ENCODE measurements around the gene ASMTL. TPM values are rescaled to one million over a fixed set of nuclear protein-coding genes. Genes with fewer than 3 reads are reported as not detected.

ASMTL gene
- polyA plus RNA-seq, 1 experiment: 18.9 TPM

DNA sequence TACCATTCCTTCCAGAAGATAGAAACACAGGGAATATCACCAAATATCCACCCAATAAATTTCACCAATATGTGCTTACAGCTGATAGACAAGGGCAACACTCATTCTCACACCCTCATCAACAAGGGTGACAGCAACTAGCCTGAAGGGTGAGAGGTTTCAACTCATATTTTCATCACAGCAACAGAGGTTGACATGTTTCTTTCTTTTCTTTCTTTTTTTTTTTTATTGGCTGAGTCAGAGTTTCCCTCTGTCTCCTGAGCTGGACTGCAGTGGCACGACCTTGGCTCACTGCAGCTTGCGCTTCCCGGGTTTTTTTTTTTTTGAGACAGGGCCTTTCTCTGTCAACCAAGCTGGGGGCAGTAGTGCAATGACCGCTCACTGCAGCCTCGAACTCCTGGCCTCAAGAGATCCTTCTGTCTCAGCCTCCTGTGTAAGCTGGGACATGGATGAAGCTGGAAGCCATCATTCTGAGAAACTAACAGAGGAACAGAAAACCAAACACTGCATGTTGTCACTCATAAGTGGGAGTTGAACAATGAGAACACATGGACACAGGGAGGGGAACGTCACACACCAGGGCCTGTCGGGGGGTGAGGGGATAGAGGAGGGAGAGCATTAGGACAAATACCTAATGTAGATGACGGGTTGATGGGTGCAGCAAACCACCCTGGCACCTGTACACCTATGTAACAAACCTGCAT, 27.5 kb upstream of the ASMTL start:
- H3K27me3 ChIP-seq (ENCODE audit: control insufficient read depth, insufficient read depth, low read length): no peaks in the 10 kb centered on the region
- H3K27ac ChIP-seq (ENCODE audit: low read depth, low read length): no peak overlapping the region
- peaks cover 16% of the 10 kb centered on the region for H3K9me3 ChIP-seq (ENCODE audit: control insufficient read depth, insufficient read depth, low read length)
- no peak overlapping the region for H3K4me3 ChIP-seq (ENCODE audit: low read depth, low read length)
- ChIA-PET CTCF (no interaction called here), POLR2A (no interaction called here)
- TF ChIP-seq, protein P1, sequence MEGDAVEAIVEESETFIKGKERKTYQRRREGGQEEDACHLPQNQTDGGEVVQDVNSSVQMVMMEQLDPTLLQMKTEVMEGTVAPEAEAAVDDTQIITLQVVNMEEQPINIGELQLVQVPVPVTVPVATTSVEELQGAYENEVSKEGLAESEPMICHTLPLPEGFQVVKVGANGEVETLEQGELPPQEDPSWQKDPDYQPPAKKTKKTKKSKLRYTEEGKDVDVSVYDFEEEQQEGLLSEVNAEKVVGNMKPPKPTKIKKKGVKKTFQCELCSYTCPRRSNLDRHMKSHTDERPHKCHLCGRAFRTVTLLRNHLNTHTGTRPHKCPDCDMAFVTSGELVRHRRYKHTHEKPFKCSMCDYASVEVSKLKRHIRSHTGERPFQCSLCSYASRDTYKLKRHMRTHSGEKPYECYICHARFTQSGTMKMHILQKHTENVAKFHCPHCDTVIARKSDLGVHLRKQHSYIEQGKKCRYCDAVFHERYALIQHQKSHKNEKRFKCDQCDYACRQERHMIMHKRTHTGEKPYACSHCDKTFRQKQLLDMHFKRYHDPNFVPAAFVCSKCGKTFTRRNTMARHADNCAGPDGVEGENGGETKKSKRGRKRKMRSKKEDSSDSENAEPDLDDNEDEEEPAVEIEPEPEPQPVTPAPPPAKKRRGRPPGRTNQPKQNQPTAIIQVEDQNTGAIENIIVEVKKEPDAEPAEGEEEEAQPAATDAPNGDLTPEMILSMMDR (IDR thresholded peaks at IDR 0.05; ENCODE audit: low read depth, low read length): no peak
- no peak for DNase-seq (ENCODE audit: low read depth, low spot score)

DNA sequence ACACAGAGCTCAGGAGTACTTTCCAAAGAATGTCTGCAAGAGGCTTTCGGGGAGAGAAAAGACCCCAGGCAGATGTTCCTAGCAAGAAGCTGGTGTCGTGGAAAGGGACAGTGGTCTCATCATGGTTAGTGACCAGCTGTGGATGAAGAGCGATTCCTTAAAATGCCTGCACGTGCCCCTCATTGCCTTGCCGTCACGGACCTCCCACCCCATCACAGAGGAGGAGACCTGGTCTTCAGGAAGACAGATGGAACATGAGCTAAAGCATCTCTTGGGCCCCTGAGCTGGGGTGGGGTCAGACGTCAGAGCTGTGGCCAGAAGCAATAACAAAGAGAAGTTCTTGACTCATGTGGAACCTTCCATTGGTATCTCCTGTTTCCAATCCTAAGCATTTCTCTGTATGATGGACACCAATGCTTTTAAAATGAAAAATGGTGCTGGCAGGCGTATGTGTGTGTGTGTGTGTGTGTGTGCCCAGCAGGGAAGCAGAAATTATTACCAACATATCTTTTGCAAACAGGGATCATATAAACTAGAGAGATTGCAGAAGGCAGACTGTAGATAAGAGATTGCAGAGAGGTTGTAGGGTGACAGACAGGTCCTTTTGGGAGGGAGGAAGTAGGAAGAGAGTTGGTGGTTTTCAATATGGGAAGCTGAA, 25.2 kb upstream of the ASMTL start:
- DNase-seq (ENCODE audit: low read depth, low spot score): no peak
- no peak overlapping the region for H3K4me3 ChIP-seq (ENCODE audit: low read depth, low read length)
- CTCF ChIA-PET: no interaction called here
- POLR2A ChIA-PET: no interaction called here
- no peak overlapping the region for H3K27ac ChIP-seq (ENCODE audit: low read depth, low read length)
- peaks cover 9% of the 10 kb centered on the region for H3K9me3 ChIP-seq (ENCODE audit: control insufficient read depth, insufficient read depth, low read length)
- no peaks in the 10 kb centered on the region for H3K27me3 ChIP-seq (ENCODE audit: control insufficient read depth, insufficient read depth, low read length)
- TF ChIP-seq, protein P1 (IDR thresholded peaks at IDR 0.05; ENCODE audit: low read depth, low read length): no peak

DNA sequence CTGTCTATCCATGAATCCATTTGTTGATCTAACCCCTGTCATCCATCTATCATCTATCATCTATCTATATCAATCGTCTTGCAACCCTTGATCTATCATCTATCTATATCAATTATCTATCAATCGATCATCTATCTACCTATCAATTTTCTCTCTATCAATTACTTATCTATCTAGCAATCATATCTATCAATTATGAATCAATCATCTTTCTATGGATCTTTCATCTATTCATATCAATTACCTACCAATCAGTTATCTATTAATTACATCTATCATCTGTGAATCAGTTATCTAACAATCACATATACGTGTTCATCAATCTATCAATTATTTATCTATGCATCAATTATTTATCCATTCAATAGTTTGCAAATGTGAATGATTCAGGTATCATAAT, 24.5 kb upstream of the ASMTL start:
- no peak overlapping the region for H3K27ac ChIP-seq (ENCODE audit: low read depth, low read length)
- POLR2A ChIA-PET: no interaction called here
- no peaks in the 10 kb centered on the region for H3K27me3 ChIP-seq (ENCODE audit: control insufficient read depth, insufficient read depth, low read length)
- CTCF ChIA-PET: no interaction called here
- no peak for DNase-seq (ENCODE audit: low read depth, low spot score)
- H3K9me3 ChIP-seq (ENCODE audit: control insufficient read depth, insufficient read depth, low read length): peaks cover 9% of the 10 kb centered on the region
- TF ChIP-seq, protein P1 (IDR thresholded peaks at IDR 0.05; ENCODE audit: low read depth, low read length): no peak
- H3K4me3 ChIP-seq (ENCODE audit: low read depth, low read length): no peak overlapping the region

- TF ChIP-seq, protein P1 (IDR thresholded peaks at IDR 0.05; ENCODE audit: low read depth, low read length): no peak
- Histone ChIP-seq H3K27ac (ENCODE audit: low read depth, low read length) (no peak overlapping the region), H3K27me3 (ENCODE audit: control insufficient read depth, insufficient read depth, low read length) (no peaks in the 10 kb centered on the region), H3K9me3 (ENCODE audit: control insufficient read depth, insufficient read depth, low read length) (peaks cover 9% of the 10 kb centered on the region), H3K4me3 (ENCODE audit: low read depth, low read length) (no peak overlapping the region)
- CTCF ChIA-PET: no interaction called here
- POLR2A ChIA-PET: no interaction called here
- DNase-seq (ENCODE audit: low read depth, low spot score): no peak
Measured at GRCh38 chrX:1476682-1477081, 24.0 kb upstream of the ASMTL start.

DNA sequence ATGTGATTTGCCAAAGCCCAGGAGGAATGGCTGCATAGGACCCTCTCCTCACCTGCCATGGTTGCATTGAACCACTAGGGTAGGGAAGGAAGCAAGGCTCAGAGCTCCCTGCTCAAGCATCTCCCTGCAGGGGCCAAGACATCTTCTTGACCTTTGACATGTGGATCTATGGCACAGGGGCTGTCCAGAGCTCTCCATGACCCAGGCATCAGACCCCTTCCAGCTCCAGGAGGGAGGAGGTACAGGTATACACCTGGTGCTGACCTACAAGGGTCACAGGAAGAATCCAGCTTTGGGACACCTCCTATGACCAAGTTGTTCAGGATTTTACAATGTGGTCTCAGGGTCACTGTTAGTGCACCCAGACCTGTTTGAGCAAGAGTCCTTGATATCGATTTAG, 23.2 kb upstream of the ASMTL start:
- no peak overlapping the region for H3K27ac ChIP-seq (ENCODE audit: low read depth, low read length)
- no peak for DNase-seq (ENCODE audit: low read depth, low spot score)
- CTCF ChIA-PET: no interaction called here
- H3K9me3 ChIP-seq (ENCODE audit: control insufficient read depth, insufficient read depth, low read length): peaks cover 7% of the 10 kb centered on the region
- H3K27me3 ChIP-seq (ENCODE audit: control insufficient read depth, insufficient read depth, low read length): no peaks in the 10 kb centered on the region
- H3K4me3 ChIP-seq (ENCODE audit: low read depth, low read length): no peak overlapping the region
- POLR2A ChIA-PET: no interaction called here
- TF ChIP-seq, protein P1 (IDR thresholded peaks at IDR 0.05; ENCODE audit: low read depth, low read length): no peak
